HG03025 (cell line): ENCODE data around the gene WDR17.
A peak's percentile ranks its signal among the peaks of the same experiment; 100 is the strongest.
"Not testable (repeated sequence)": the region's sequence is repeated elsewhere in the genome, so short reads cannot be mapped to it uniquely, and the experiment has no call there.

Experiments
- ATAC-seq: cut with Tn5 transposase; IDR thresholded peaks from one replicate; pipeline ENCODE4 v1.9.1; 2021; ENCODE audit warnings: mild to moderate bottlenecking, moderate library complexity; ENCODE audit not compliant: unreplicated experiment, low FRiP score

WDR17 gene

DNA sequence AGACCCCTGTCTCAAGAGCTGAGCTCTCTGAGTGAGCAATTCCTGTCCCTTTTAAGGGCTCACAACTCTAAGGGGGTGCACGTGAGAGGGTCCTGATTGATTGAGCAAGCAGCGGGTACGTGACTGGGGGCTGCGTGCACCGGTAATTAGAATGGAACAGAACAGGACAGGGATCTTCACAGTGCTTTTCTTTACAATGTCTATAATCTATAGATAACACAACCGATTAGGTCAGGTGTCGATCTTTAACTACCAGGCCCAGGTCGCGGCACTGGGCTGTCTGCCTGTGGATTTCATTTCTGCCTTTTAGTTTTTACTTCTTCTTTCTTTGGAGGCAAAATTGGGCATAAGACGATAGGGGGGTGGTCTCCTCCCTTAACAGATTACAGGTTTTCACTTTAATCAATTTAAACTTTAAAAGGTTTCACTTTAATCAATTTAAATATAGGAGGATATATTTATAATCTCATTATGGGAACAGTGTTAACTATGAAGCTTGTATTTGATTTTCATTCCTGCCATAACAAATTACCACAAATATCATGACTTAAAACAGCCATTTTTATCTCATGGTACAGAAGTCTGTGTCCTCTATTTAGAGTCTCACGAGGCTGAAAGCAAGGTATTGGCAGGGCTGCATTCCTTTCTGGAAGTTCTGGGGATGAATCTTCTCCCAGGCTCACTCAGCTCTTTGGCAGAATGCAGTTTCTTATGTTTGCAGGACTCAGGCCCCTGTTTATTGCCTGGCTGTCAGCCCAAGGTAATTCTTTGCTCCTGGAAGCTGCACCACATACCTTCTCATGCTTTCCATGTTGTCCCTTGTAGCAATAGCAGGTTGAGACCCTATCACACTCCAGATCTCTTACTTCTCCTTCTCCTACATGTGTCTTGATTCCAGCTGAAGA is 124.5 kb downstream of the WDR17 start:
- no peak for ATAC-seq

DNA sequence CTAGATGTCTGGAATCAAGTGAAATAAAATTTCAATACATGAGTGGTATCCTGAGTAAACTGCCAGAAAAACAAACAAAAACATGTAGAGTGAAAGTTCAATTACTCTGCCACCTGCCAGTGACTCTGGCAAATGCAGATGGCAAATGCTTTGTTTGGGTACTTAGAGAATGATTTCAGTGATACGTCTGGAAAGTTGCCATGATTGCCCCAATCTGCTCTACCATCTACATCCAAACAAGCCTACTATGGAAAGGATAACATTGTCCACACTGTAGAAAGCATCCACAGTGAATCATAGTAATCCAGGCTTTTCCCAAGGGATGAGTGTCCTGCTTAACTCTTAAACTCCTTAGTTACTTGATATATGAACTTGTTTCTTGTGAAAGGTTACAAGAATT is 126.3 kb downstream of the WDR17 start:
- ATAC-seq: no peak

DNA sequence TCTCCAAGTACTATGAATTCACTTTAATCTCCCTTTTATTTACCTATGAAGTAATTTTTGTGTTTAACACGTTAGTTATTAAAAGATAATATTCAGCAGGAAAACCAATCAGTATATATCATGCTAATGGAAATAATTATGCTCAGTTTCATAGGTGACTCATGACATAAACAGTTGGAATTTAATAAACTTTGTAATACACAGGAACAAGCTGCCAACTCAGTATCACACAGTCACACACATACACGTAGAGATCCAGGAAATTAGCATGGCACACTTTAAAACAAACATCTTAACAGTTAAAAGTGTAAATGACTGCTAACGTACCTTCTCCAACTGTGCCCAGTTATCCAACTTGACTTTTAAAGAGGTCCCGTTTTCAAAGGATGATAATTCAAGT is 127.5 kb downstream of the WDR17 start:
- no peak for ATAC-seq

DNA sequence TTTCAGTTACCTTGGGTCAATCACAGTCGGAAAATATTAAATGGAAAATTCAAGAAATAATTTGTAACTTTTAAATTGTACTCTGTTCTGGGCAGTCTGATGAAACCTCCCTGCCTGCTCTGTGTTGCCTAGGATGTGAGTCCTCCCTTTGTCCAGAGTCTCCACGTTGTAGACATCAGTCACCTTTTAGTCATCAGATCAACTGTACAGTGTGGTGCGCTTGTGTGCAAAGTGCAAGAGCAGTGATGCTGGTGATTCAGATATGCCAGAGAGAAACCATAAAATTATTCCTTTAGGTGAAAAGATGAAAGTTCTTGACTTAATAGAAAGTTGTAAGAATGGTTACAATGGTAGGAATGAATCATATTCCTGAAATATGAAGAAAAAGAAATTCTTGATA is 128.3 kb downstream of the WDR17 start:
- no peak for ATAC-seq

DNA sequence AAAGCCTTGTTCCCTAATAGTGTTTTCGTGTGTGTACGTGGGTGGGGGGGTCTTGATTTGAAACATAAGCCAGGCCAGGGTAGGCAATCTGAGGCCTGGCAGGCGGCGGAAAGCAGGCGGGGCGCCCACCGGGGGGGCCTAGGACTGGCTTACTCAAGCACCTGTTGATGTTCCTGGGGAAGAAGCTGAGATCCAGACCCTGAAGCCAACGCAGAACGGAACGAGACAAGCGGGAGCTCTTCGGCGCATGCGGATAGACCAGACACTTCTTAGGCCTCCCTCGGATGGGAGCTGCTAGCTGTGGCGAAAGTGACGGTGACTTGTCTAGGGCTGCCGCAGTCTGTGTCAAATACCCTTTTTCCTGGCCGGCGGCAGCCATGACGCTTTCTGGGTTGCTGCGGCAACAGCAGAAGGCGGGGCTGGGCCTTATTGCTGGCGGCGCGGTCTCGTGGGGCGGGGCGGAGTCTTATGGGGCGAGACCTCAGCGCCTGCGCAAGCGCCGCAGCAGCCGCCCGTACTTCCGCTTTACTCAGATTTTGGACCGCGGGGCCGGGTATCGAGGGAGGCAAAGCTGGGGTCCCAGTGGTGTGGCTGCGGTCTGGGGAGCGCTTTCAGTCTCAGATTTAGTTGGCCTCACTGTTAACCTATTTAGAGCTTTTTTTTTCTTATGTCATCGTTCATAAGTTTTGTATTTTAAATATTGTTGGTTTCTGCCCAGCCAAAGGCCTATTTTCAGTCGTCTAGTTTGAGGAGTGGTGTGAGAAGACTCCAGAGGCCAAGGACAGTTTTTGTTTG is 129.7 kb downstream of the WDR17 start, which contains the start of gene SPATA4:
SPATA4 (minus strand) TSS at position 402 of the 795 bp plus-strand sequence; CDS start at position 379, 23 bp downstream.
- ATAC-seq: peak; percentile 97

GRCh38 chr4:176198316-176198903 is 132.8 kb downstream of the WDR17 start:
- no peak for ATAC-seq

DNA sequence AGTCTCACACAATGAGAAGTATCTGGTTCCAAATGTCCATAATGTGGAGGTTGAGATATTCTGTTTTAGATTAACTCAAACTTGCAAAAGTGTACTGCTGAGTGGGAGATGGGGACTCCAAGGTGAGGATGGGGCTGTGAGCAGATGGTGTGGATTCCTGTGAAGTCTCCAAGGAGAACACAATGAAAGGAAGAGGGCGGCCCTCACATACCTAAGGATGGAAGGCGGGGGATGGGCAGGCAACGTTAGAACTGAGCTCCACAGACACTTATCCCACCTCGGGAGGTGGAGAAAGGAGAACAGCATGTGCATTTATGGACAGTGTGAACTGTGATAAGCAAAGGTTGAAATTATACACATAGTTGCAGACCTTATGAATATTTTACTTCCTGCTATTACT is 139.7 kb downstream of the WDR17 start:
- no peak for ATAC-seq

- no peak for ATAC-seq
These were observed 142.2 kb downstream of the WDR17 start for GRCh38 chr4:176207839-176208238.

DNA sequence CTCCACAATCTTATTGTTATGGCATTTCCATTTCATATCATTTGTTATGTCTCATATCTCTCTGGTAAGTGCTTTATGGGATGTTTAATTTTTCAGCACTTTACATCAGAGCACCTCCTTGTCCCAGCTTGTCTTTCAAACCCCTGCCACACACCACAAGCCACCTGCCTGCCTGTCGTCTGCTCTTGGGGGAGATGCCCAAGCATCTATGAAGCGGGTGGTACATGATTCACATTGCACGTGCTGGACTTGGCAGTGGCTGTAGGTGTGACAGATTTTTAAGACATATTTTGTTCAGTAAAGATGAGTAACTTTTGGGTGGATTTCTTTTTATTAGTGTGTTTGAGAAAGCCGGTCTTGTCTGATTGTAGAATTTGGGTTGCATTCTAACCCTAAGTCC is 143.9 kb downstream of the WDR17 start:
- no peak for ATAC-seq

GRCh38 chr4:176210101-176210500 is 144.5 kb downstream of the WDR17 start:
- no peak for ATAC-seq

DNA sequence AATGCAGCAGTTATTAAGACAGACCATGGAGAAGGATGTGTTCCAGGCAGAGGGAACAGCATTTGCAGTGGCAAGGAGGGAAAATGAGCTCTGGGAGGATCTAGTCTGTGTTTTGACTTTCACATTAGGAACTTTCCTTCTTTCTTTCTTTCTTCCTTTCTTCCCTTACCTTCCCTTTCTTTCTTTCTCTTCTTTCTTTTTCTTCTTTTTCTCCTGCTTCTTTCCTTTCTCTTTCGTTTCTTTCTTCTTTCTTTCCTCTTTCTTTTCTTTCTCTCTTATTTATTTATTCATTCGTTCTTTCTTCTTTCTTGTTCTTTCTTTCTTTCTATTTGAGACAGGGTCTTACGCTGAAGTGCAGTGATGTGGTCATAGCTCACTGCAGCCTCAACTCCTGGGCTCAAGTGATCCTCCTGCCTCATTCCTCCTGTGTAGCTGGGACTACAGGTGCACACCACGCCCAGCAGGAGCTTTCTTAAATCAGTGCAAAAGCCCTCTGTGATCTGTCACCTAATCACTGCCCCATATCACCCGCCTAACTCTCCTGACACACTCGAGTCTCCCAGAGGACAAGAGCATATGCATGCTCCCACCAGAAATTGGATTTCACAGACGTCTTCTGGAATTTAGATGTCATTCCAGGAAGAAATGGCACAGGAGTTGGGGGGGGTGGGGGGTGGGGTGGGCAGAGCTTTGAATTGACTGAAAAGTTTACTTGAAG is 145.1 kb downstream of the WDR17 start:
- no peak for ATAC-seq

DNA sequence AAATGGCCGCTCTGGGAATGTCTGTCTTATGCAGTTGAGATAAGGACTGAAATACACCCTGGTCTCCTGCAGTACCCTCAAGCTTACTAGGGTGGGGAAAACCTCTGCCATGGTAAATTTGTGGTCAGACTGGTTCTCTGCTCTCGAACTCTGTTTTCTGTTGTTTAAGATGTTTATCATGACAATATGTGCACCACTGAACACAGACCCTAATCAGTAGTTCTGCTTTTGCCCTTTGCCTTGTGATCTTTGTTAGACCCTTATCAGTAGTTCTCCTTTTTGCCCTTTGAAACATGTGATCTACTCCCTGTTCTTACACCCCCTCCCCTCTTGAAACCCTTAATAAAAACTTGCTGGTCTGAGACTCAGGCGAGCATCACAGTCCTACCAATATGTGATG is 146.7 kb downstream of the WDR17 start:
- ATAC-seq: not testable (repeated sequence)

GRCh38 chr4:176217510-176217909 is 151.9 kb downstream of the WDR17 start:
- no peak for ATAC-seq

- no peak for ATAC-seq
These were observed 156.5 kb downstream of the WDR17 start for GRCh38 chr4:176222149-176222548.

GRCh38 chr4:176223561-176223960 is 157.9 kb downstream of the WDR17 start:
- no peak for ATAC-seq

GRCh38 chr4:176226736-176227135 is 161.1 kb downstream of the WDR17 start:
- ATAC-seq: no peak

- ATAC-seq: no peak
These were observed 164.0 kb downstream of the WDR17 start for GRCh38 chr4:176229645-176230044.
